NCI-H524 (cell line): ENCODE data around the gene MICALL1.

Source experiments
- DNase-seq, 2 experiments: peaks; one replicate each; lab custom pipeline; 2025; lab: John Stamatoyannopoulos, UW

MICALL1 gene, protein sequence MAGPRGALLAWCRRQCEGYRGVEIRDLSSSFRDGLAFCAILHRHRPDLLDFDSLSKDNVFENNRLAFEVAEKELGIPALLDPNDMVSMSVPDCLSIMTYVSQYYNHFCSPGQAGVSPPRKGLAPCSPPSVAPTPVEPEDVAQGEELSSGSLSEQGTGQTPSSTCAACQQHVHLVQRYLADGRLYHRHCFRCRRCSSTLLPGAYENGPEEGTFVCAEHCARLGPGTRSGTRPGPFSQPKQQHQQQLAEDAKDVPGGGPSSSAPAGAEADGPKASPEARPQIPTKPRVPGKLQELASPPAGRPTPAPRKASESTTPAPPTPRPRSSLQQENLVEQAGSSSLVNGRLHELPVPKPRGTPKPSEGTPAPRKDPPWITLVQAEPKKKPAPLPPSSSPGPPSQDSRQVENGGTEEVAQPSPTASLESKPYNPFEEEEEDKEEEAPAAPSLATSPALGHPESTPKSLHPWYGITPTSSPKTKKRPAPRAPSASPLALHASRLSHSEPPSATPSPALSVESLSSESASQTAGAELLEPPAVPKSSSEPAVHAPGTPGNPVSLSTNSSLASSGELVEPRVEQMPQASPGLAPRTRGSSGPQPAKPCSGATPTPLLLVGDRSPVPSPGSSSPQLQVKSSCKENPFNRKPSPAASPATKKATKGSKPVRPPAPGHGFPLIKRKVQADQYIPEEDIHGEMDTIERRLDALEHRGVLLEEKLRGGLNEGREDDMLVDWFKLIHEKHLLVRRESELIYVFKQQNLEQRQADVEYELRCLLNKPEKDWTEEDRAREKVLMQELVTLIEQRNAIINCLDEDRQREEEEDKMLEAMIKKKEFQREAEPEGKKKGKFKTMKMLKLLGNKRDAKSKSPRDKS

GRCh38 chr22:37905534-37906363 is at the start of gene MICALL1:
TSS of gene MICALL1 (plus strand) at chr22:37906297. CDS start at chr22:37906423, 126 bp downstream.
- DNase-seq = peak; percentile 13 to 66

GRCh38 chr22:37860796-37861421 is 45.2 kb upstream of the MICALL1 start:
- DNase-seq = no peak

DNA sequence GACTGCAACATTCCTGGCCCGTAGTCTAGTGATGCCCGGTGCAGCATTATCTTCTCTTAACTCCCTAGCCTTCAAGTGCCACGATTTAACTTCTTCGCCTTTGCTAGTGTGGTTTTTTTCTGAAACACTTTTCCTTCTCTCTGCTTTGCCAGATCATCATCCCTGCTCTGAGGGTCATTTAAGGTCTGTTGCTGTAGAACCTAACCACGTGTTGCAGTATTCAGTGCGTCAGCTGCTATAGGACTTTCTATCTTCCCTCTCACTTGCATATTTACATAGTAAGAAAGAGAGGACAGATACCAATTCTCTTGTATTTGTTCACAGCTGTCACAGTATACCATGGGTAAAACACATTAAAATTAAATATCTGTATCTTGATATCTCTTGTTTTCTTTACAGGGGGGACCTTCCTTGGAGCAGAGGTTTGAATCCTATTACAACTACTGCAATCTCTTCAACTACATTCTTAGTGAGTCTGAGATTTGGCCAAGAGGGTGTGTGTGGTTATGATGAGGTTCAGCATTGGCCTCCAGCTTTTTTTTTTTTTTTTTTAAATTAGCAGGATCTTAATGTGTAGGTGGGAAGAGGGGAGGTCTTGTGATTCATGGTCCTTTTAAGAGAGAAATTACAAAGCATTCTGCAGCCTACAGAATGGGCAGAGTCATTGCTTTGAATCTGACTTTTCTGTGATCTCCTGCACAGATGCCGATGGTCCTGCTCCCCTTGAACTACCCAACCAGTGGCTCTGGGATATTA is 43.3 kb upstream of the MICALL1 start:
- no peak for DNase-seq

- no peak for DNase-seq
Measured at GRCh38 chr22:37865510-37865909, 40.6 kb upstream of the MICALL1 start.

DNA sequence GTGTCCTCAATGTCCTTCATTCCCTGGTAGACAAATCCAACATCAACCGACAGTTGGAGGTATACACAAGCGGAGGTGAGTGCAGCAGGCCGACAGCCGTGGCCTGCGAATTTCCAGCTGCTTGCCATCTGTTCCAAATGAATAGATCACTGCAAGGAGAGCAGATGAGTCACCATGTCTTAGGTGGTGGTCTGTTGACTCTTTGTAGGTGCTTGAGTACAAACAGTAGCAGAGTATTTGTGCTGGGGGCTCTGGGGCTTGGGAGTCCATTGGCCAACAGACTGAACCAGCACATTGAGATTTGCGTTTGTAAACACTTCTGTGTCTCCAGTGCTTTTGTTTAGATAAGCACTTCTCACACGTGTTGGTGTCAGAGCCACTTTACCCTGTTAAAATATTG is 35.8 kb upstream of the MICALL1 start:
- DNase-seq = peak; percentile 9 to 85

- no peak for DNase-seq
Measured at GRCh38 chr22:37880668-37881440, 25.2 kb upstream of the MICALL1 start.

DNA sequence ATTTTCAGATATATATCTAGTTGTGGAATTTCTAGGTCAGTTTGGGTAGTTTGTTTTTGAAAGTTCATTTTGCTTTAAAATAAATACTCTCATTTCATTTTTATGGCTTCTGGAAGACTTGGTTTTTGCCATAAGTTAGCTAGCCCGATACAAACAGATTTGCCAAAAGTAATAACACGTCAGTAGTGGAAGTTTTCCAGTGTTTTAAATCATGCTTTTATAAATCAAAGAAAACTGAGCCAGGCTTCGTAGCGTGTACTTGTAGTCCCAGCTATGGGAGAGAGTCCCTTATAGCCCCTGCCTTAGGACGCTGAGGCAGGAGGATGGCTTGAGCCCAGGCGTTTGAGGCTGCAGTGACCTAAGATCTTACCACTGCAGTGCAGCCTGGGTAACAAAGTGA is 21.7 kb upstream of the MICALL1 start:
- DNase-seq = no peak

DNA sequence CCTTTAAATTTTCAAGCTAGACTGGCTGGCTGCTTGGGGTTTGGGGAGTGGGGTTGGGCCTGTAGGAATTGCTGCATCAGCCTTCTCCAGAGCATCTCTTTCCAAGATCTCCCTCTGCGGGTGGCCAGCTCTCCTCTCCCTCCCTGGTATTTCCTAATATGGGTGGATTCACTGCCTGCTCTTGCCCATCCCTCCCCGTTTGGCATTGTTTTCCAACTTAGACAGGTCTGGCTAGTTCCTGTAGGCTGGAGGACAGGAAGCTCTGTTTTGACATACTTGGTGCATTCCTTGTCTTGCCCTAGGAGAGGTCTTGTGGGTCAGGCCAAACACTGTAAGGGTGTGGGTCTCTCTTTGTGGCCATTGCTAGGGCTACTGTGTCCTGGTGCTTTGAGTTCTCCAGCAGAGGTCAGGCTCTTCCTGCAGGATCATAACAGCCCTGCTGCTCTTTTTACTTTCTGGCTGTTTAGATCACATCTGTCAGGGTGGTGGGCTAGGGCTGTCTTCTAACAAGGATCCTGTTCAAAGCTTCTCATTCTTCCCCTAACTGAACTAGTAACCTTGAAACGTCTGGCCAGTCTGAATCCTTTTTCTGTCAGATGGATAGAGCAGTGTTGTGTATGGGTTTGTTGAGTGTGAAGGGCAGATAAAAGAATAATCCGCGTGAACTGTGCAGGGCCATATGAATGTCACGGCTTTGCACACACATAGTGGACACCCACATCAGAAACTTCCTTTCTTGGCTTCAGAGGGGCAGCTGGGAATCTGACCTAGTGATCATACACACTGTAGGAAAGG is 18.3 kb upstream of the MICALL1 start:
- no peak for DNase-seq

DNA sequence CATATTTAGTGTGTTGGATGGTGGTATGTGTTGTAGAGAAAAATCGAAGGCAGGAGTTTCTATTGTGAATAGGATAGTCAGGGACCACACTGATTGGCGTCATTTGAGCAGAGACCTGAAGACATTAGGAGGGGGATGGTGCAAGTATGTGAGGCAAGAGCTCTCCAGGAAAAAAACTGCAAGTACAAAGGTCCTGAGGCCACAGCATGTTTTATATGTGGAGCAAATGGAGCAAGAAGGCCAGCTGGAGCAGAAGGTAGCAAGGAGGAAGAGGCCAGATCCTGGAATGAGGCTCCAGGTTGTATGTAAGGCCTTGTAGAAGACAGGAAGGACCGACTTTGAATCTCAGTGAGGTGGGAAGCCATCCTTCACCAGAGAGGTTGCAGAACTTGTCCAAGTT is 14.2 kb upstream of the MICALL1 start:
- DNase-seq = no peak

GRCh38 chr22:37892566-37893335 is 13.3 kb upstream of the MICALL1 start:
- DNase-seq = no peak

DNA sequence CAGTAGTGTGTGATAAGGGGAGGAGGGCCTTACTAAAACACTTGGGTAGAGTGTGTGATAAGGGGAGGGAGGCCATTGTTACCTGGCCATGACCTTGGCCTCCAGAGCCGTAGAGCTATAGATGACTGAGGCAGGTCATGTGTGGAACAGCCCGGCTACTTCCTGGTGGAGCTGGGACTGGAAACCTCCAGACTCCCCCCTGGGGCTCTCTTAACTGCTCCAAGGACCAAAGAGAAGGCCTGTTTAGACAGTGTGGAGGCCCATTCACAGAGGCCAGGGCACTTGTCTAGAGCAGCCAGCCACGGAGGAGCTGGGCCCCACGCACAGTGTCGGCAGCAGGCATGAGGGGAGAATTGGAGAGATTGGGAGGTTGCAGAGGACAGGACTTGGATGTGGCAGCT is 12.5 kb upstream of the MICALL1 start:
- no peak for DNase-seq

GRCh38 chr22:37894939-37895670 is 11.0 kb upstream of the MICALL1 start:
- no peak for DNase-seq

DNA sequence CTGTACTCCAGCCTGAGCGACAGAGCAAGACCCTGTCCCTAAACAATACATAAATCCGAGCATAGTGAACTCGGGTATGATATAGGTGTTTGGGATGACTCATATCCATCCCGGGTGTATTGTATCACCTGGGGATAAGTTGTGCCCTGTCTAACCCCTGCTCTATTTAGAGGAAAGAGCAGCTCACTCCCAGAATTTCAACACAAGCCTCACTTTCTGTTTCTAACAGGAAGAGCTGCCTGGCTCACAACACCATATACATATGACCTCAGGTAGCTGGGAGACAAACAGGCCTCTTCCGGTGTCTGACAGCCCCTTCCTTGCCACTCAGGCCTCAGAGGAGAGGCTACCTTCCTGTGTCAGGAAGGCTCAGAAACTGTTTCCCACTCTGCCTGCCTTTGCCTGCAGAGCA is 9.9 kb upstream of the MICALL1 start:
- no peak for DNase-seq

DNA sequence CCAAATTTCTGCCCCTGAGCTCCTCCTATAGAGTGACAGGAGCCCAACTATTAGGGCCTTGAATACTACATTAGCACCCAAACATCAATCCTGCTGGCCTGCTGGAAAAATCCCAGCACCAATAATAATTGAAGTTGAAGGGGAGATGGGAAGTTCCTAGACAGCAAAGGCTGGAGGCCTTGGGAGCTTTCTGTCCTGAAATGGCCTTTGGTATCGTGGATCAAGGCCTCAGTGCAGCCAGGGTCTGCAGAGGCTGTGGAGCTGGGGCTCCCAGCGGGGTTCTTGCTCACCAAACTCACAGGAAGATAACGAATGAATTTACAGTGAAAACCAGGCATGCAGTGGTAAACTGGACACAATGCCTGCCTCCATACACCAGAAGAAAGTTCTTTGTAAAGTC is 9.2 kb upstream of the MICALL1 start:
- DNase-seq = no peak

GRCh38 chr22:37897807-37898206 is 8.3 kb upstream of the MICALL1 start:
- no peak for DNase-seq

GRCh38 chr22:37898441-37899181 is 7.5 kb upstream of the MICALL1 start:
- no peak for DNase-seq
